ENCODE data around the gene PIRT.

Gene PIRT

DNA sequence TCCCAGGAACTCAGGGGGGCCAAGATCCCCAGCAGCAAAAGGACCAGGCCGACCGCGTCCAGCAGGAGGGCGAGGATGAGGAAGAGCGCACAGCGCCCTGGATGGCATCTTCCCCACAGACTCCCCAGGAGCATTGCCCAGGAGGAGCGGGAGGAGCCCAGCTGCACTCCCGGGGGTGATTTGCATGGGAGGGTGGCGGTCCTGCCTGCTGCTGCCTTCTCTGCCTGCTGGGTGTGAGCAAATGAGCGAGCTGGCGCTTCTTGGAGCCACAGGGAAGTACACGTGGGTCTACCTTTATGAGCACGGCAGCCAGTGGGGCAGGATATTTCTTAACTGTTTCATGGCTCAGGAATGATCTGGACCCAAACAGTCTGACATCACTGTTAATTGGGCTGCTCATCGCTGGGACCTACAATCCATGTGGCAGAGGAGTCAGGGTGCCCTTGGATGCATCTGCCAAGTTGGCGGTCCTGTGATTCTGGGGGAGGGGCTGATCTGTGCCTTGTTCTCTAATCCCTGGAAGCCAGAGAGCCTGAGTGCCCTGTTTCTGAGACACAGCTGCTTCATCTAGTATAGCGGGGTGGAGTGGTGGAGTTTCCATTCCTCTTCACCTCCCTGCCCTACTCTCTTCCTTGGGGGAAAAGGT, 33.9 kb downstream of the PIRT start, which contains the start of gene TMEM238L:
Gene TMEM238L, minus strand, starts transcription at position 270 of the 646 bp plus-strand sequence. Its CDS starts 136 bp downstream, at position 134.
- Histone ChIP-seq H3K4me3 (ENCODE audit: low read depth, low read length) (no peak within 1 kb of the TSS), H3K4me1 (ENCODE audit: control insufficient read depth, insufficient read depth, low read length) (no peaks in the 10 kb centered on the region), H3K9me3 (ENCODE audit: control insufficient read depth, insufficient read depth, low read depth, low read length) (no peaks in the 10 kb centered on the region), H3K27ac (ENCODE audit: extremely low read depth, low read depth, low read length) (no peak within 1 kb of the TSS), H3K36me3 (ENCODE audit: control insufficient read depth in 2 of 2, insufficient read depth in 1 of 2, low read length in 2 of 2) (no peaks in the 10 kb centered on the region)
- ChIA-PET CTCF (no interaction called here), POLR2A (no interaction called here)
- no peak for TF ChIP-seq ZNF623 (tag by site-specific recombination; IDR thresholded peaks at IDR 0.05)
- TF ChIP-seq ZNF140 (tag by site-specific recombination; IDR thresholded peaks at IDR 0.05) = no peak
- TF ChIP-seq ZIC2 (tag by site-specific recombination; IDR thresholded peaks at IDR 0.05) = peak; percentile 41; the same call in 1 of the 2 replicates
- peak; percentile 80 for TF ChIP-seq GLIS1 (tag by site-specific recombination; IDR thresholded peaks at IDR 0.05)

DNA sequence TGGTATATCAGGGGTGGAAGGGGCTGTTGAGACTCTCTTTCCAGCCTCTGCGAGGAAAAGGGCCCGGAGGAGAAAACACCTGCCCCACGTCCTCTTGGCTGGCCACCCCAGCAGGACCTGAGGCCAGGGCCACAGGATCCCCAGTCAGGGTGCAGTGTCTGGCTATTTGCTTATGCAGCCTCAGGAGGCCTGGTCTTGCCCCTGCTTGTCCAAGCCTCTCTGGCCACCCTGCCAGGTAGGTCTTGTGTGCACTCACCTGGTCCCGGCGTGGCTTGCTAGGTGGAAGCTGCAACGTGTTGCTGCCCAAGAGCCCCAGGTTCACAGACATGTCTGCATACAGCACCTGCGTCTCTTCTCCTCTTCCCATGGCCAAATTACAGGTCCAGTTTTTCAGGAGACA, 34.5 kb downstream of the PIRT start:
- no peak overlapping the region for H3K4me3 ChIP-seq (ENCODE audit: low read depth, low read length)
- no peaks in the 10 kb centered on the region for H3K9me3 ChIP-seq (ENCODE audit: control insufficient read depth, insufficient read depth, low read depth, low read length)
- ChIA-PET CTCF (no interaction called here), POLR2A (no interaction called here)
- H3K4me1 ChIP-seq (ENCODE audit: control insufficient read depth, insufficient read depth, low read length) = no peaks in the 10 kb centered on the region
- no peaks in the 10 kb centered on the region for H3K36me3 ChIP-seq (ENCODE audit: control insufficient read depth in 2 of 2, insufficient read depth in 1 of 2, low read length in 2 of 2)
- no peak overlapping the region for H3K27ac ChIP-seq (ENCODE audit: extremely low read depth, low read depth, low read length)
- no peak for TF ChIP-seq CTCF (tag by site-specific recombination; IDR thresholded peaks at IDR 0.05)
- no peak for TF ChIP-seq WT1 (tag by site-specific recombination; IDR thresholded peaks at IDR 0.05)
- no peak for TF ChIP-seq ZFHX2 (tag by site-specific recombination; conservative IDR thresholded peaks at IDR 0.05)
- no peak for TF ChIP-seq ZNF416 (tag by site-specific recombination; IDR thresholded peaks at IDR 0.05)
- TF ChIP-seq ZNF26 (tag by site-specific recombination; IDR thresholded peaks at IDR 0.05) = no peak
- TF ChIP-seq ZNF658 (tag by site-specific recombination; IDR thresholded peaks at IDR 0.05) = no peak
- no peak for TF ChIP-seq ZBTB11 (tag by site-specific recombination; conservative IDR thresholded peaks at IDR 0.05; ENCODE audit: low read depth)
- TF ChIP-seq ZNF174 (tag by site-specific recombination; IDR thresholded peaks at IDR 0.05) = no peak
- TF ChIP-seq ZNF398 (tag by site-specific recombination; IDR thresholded peaks at IDR 0.05) = no peak
- TF ChIP-seq ZNF426 (tag by site-specific recombination; IDR thresholded peaks at IDR 0.05) = no peak
- no peak for TF ChIP-seq INSM2 (tag by site-specific recombination; IDR thresholded peaks at IDR 0.05)
- TF ChIP-seq, protein P1, sequence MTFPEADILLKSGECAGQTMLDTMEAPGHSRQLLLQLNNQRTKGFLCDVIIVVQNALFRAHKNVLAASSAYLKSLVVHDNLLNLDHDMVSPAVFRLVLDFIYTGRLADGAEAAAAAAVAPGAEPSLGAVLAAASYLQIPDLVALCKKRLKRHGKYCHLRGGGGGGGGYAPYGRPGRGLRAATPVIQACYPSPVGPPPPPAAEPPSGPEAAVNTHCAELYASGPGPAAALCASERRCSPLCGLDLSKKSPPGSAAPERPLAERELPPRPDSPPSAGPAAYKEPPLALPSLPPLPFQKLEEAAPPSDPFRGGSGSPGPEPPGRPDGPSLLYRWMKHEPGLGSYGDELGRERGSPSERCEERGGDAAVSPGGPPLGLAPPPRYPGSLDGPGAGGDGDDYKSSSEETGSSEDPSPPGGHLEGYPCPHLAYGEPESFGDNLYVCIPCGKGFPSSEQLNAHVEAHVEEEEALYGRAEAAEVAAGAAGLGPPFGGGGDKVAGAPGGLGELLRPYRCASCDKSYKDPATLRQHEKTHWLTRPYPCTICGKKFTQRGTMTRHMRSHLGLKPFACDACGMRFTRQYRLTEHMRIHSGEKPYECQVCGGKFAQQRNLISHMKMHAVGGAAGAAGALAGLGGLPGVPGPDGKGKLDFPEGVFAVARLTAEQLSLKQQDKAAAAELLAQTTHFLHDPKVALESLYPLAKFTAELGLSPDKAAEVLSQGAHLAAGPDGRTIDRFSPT (tag by site-specific recombination; IDR thresholded peaks at IDR 0.05) = no peak
- no peak for TF ChIP-seq TRIM28 (IDR thresholded peaks at IDR 0.05; ENCODE audit: borderline replicate concordance, low read length)
- no peak for TF ChIP-seq ZNF132 (tag by site-specific recombination; IDR thresholded peaks at IDR 0.05; ENCODE audit: borderline replicate concordance)
- no peak for TF ChIP-seq ZNF747 (tag by site-specific recombination; IDR thresholded peaks at IDR 0.05)
- no peak for TF ChIP-seq ZNF24 (tag by site-specific recombination; IDR thresholded peaks at IDR 0.05)
- no peak for TF ChIP-seq ZNF837 (tag by site-specific recombination; IDR thresholded peaks at IDR 0.05)
- no peak for TF ChIP-seq ZNF350 (tag by site-specific recombination; IDR thresholded peaks at IDR 0.05)
- no peak for TF ChIP-seq ZNF561 (tag by site-specific recombination; IDR thresholded peaks at IDR 0.05; ENCODE audit: borderline replicate concordance)
